Tibial artery (tissue), 4 donors: ENCODE data around the gene ISL2.

Experiments used
- DNase-seq, 2 donors: peaks; one replicate each; pipeline ENCODE4 v3.0.0-alpha.2; 2019
- H3K27ac ChIP-seq, 2 donors: fragments of 200-600 bp; sonication (generic) in 1 of 2; 1 replicate in 1 of 2; 2 replicates in 1 of 2; pipeline ENCODE4 v1.5.1; 2018 to 2019; ENCODE audit warnings: mild to moderate bottlenecking in 1 of 2
- H3K27me3 ChIP-seq, 2 donors: fragments of 200-600 bp; sonication (generic) in 1 of 2; one replicate each; pipeline versions ENCODE4 v1.5.1 to v1.6.0; 2016 to 2019
- H3K36me3 ChIP-seq, 3 donors: fragments of 200-600 bp; sonication (generic) in 2 of 3; one replicate each; pipeline ENCODE4 v1.5.1; 2016 to 2019; ENCODE audit warnings: mild to moderate bottlenecking in 2 of 3
- H3K4me1 ChIP-seq, 4 donors: fragments of 200-600 bp; sonication (generic) in 2 of 4; 1 replicate in 3 of 4; 2 replicates in 1 of 4; pipeline ENCODE4 v1.5.1; 2016 to 2019
- H3K4me3 ChIP-seq, 2 donors: fragments of 200-600 bp; sonication (generic) in 1 of 2; 1 replicate in 1 of 2; 2 replicates in 1 of 2; pipeline ENCODE4 v1.5.1; 2018 to 2019; ENCODE audit warnings: mild to moderate bottlenecking in 2 of 2
- H3K9me3 ChIP-seq, 3 donors: fragments of 200-600 bp; sonication (generic) in 1 of 3; one replicate each; pipeline ENCODE4 v1.5.1; 2016 to 2019
- CTCF ChIP-seq, 2 experiments: fragments of 200-600 bp in 1 of 2; fragments of 450-650 bp in 1 of 2; IDR thresholded peaks; one replicate each; pipeline ENCODE4 v1.5.1; 2017 to 2019; ENCODE audit warnings: antibody characterized with exemption in 2 of 2, mild to moderate bottlenecking in 1 of 2, moderate library complexity in 1 of 2
- intact Hi-C: fragments of 100-400 bp; cut with DNase I; formaldehyde crosslinking; loops from one replicate; pipeline ENCODE4 v1.15.0; 2023; ENCODE audit warnings: low total_unique reads

The ISL2 gene

GRCh38 chr15:76338486-76339304 is 2.1 kb downstream of the ISL2 start:
- H3K4me1 ChIP-seq, result peaks cover 3 to 67% (median 55%) of the 10 kb centered on the region in 4 donors

GRCh38 chr15:76339305-76340197 is 3.0 kb downstream of the ISL2 start:
- DNase-seq, result no peak
- Histone ChIP-seq H3K9me3 (no peaks in the 10 kb centered on the region), H3K27me3 (peaks cover 20 to 100% of the 10 kb centered on the region in 2 donors), H3K4me3 (peak overlapping the region; percentile 38 to 50), H3K4me1 (peaks cover 3 to 67% (median 55%) of the 10 kb centered on the region in 4 donors), H3K27ac (no peak overlapping the region), H3K36me3 (no peaks in the 10 kb centered on the region)
- TF ChIP-seq CTCF (IDR thresholded peaks at IDR 0.05), result no peak
- intact Hi-C loops, result no loop called here

More at GRCh38 chr15:76338486-76339304, 2.1 kb downstream of the ISL2 start:
- no peaks in the 10 kb centered on the region for H3K36me3 ChIP-seq
- no peak for DNase-seq
- H3K27me3 ChIP-seq, result peaks cover 20 to 100% of the 10 kb centered on the region in 2 donors
- TF ChIP-seq CTCF (IDR thresholded peaks at IDR 0.05), result no peak
- intact Hi-C loops, result no loop called here
- no peak overlapping the region for H3K4me3 ChIP-seq
- no peak overlapping the region for H3K27ac ChIP-seq
- no peaks in the 10 kb centered on the region for H3K9me3 ChIP-seq

- Histone ChIP-seq H3K4me3 (peak overlapping the region; percentile 38 to 50), H3K36me3 (no peaks in the 10 kb centered on the region), H3K27me3 (peaks cover 20 to 100% of the 10 kb centered on the region in 2 donors), H3K9me3 (no peaks in the 10 kb centered on the region), H3K27ac (no peak overlapping the region), H3K4me1 (peaks cover 3 to 67% (median 55%) of the 10 kb centered on the region in 4 donors)
- intact Hi-C loops, result no loop called here
- peak in 1 of 2 donors; percentile 68 for DNase-seq
- no peak for TF ChIP-seq CTCF (IDR thresholded peaks at IDR 0.05)
Measured at GRCh38 chr15:76340198-76340802, 3.7 kb downstream of the ISL2 start.

GRCh38 chr15:76340803-76341365 is 4.3 kb downstream of the ISL2 start:
- Histone ChIP-seq H3K36me3 (no peaks in the 10 kb centered on the region), H3K4me1 (peaks cover 3 to 68% (median 54%) of the 10 kb centered on the region in 4 donors), H3K27ac (no peak overlapping the region), H3K4me3 (peak overlapping the region; percentile 38 to 50), H3K9me3 (no peaks in the 10 kb centered on the region), H3K27me3 (peaks cover 23 to 100% of the 10 kb centered on the region in 2 donors)
- intact Hi-C loops, result no loop called here
- no peak for TF ChIP-seq CTCF (IDR thresholded peaks at IDR 0.05)
- no peak for DNase-seq
